CD4-positive, alpha-beta T cell (primary cell): ENCODE results near the gene OR6C3. TPM values are rescaled to one million over a fixed set of nuclear protein-coding genes. Genes with fewer than 3 reads are reported as not detected.
"Not testable (repeated sequence)": the region's sequence is repeated elsewhere in the genome, so short reads cannot be mapped to it uniquely, and the experiment has no call there.

ENCODE experiments used
- ATAC-seq: fragments of 200-7000 bp; cut with Tn5 transposase; one replicate; pipeline ENCODE4 v1.10.0; 2022; ENCODE audit warnings: mild to moderate bottlenecking; ENCODE audit not compliant: poor library complexity
- CTCF ChIA-PET: fragments of 350-600 bp; sonication (Branson Sonifier 250); formaldehyde crosslinking; loops from one replicate; lab custom pipeline; 2021; ENCODE audit warnings: antibody characterized with exemption, inconsistent platforms; lab: Charles Lee
- POLR2A ChIA-PET: fragments of 350-600 bp; sonication (Branson Sonifier 250); formaldehyde crosslinking; loops from one replicate; lab custom pipeline; 2021; ENCODE audit warnings: antibody characterized with exemption, inconsistent platforms; lab: Charles Lee
- DNase-seq, 14 experiments: peaks; one replicate each; pipeline ENCODE4 v3.0.0-alpha.2; 2013 to 2020; ENCODE audit warnings: mixed read lengths in 2 of 14
- H3K27ac ChIP-seq, 2 donors: one replicate each; pipeline versions ENCODE4 v1.5.1 to v1.7.0; 2013; ENCODE audit warnings: low read length in 2 of 2, low read depth in 1 of 2, mild to moderate bottlenecking in 1 of 2
- H3K27me3 ChIP-seq, 2 experiments: 1 replicate in 1 of 2; 2 replicates in 1 of 2; pipeline versions ENCODE4 v1.6.1 to v1.7.0; 2013; ENCODE audit warnings: low read length in 2 of 2, control low read depth in 1 of 2, mild to moderate bottlenecking in 1 of 2, moderate library complexity in 1 of 2; ENCODE audit not compliant: insufficient read depth in 2 of 2, control insufficient read depth in 1 of 2
- H3K36me3 ChIP-seq: one replicate; pipeline ENCODE4 v1.6.1; 2013; ENCODE audit warnings: low read length, control low read depth; ENCODE audit not compliant: insufficient read depth
- H3K4me1 ChIP-seq: one replicate; pipeline ENCODE4 v1.6.1; 2013; ENCODE audit warnings: low read length, control low read depth; ENCODE audit not compliant: insufficient read depth
- H3K4me3 ChIP-seq: one replicate; pipeline ENCODE4 v1.5.1; 2013; ENCODE audit warnings: mild to moderate bottlenecking, low read length, moderate library complexity
- H3K9me3 ChIP-seq, 2 experiments: 1 replicate in 1 of 2; 2 replicates in 1 of 2; pipeline versions ENCODE4 v1.6.1 to v1.7.0; 2013; ENCODE audit warnings: low read length in 2 of 2, mild to moderate bottlenecking in 2 of 2, control low read depth in 1 of 2, moderate library complexity in 1 of 2; ENCODE audit not compliant: control insufficient read depth in 1 of 2, insufficient read depth in 1 of 2
- H3K27ac Mint-ChIP-seq: one replicate; pipeline ENCODE4 v1.8.0; 2020; ENCODE audit warnings: mixed read lengths
- H3K27me3 Mint-ChIP-seq: one replicate; pipeline ENCODE4 v1.8.0; 2021; ENCODE audit warnings: mixed read lengths
- H3K36me3 Mint-ChIP-seq: one replicate; pipeline ENCODE4 v1.8.0; 2021; ENCODE audit warnings: low read depth, mixed read lengths
- H3K4me1 Mint-ChIP-seq: one replicate; pipeline ENCODE4 v1.8.0; 2021; ENCODE audit warnings: low read depth, mixed read lengths
- H3K4me3 Mint-ChIP-seq: one replicate; pipeline ENCODE4 v1.8.0; 2020; ENCODE audit warnings: mild to moderate bottlenecking, mixed read lengths
- H3K9me3 Mint-ChIP-seq: one replicate; pipeline ENCODE4 v1.8.0; 2020; ENCODE audit warnings: mixed read lengths
- intact Hi-C, 2 experiments: fragments of 100-400 bp; cut with DNase I in 1 of 2; cut with micrococcal nuclease in 1 of 2; formaldehyde crosslinking; loops; one replicate each; pipeline versions ENCODE4 v1.15.1 to v1.9.0; 2023 to 2025; cut with DNase I, micrococcal nuclease
- total RNA-seq, 174 experiments: library from RNA in 2 of 174; stranded (reverse) in 2 of 174; gene quantifications; one replicate each; pipeline ENCODE4 v1.2.3 and lab custom pipeline; 2021 to 2026
- TF ChIP-seq, protein P1 (sequence below): fragments of 200-600 bp; IDR thresholded peaks from one replicate; pipeline ENCODE4 v1.8.0; 2022; ENCODE audit warnings: antibody characterized with exemption, mild to moderate bottlenecking

OR6C3 gene
- total RNA-seq, 2 experiments from 2014 or later, result not detected

DNA sequence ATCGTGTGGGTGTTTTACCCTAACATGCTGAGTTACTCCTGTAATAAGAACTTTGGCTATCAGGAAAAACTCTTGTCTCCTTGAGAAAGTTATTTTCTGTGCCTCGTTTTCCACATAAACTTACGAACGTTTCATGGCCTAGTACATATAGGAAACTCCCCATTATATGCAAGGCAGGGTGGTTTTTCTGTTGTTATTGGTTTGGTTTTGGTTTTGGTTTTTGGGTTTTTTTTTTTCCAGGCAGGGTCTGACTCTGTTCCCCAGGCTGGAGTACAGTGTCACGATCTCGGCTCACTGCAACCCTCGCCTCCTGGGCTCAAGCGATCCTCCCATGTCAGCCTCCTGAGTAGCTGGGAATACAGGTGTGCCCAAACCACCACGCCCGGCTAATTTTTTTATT, 5.5 kb downstream of the OR6C3 start:
- H3K4me1 Mint-ChIP-seq, result no peaks in the 10 kb centered on the region
- intact Hi-C loops, result no loop called here
- DNase-seq (no peak), ATAC-seq (no peak)
- ChIA-PET CTCF (no interaction called here), POLR2A (no interaction called here)
- H3K4me1 ChIP-seq, result no peaks in the 10 kb centered on the region
- peaks cover 0 to 22% of the 10 kb centered on the region in 2 experiments for H3K27me3 ChIP-seq
- H3K9me3 ChIP-seq, result no peaks in the 10 kb centered on the region
- H3K4me3 Mint-ChIP-seq, result no peak overlapping the region
- H3K36me3 ChIP-seq, result no peaks in the 10 kb centered on the region
- H3K9me3 Mint-ChIP-seq, result no peaks in the 10 kb centered on the region
- H3K27ac ChIP-seq, result no peak overlapping the region
- H3K36me3 Mint-ChIP-seq, result no peaks in the 10 kb centered on the region
- no peak overlapping the region for H3K4me3 ChIP-seq
- peaks cover 24% of the 10 kb centered on the region for H3K27me3 Mint-ChIP-seq
- H3K27ac Mint-ChIP-seq, result no peak overlapping the region
- TF ChIP-seq, protein P1, sequence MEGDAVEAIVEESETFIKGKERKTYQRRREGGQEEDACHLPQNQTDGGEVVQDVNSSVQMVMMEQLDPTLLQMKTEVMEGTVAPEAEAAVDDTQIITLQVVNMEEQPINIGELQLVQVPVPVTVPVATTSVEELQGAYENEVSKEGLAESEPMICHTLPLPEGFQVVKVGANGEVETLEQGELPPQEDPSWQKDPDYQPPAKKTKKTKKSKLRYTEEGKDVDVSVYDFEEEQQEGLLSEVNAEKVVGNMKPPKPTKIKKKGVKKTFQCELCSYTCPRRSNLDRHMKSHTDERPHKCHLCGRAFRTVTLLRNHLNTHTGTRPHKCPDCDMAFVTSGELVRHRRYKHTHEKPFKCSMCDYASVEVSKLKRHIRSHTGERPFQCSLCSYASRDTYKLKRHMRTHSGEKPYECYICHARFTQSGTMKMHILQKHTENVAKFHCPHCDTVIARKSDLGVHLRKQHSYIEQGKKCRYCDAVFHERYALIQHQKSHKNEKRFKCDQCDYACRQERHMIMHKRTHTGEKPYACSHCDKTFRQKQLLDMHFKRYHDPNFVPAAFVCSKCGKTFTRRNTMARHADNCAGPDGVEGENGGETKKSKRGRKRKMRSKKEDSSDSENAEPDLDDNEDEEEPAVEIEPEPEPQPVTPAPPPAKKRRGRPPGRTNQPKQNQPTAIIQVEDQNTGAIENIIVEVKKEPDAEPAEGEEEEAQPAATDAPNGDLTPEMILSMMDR, result no peak

- H3K4me3 Mint-ChIP-seq, H3K4me1 Mint-ChIP-seq, H3K4me3 ChIP-seq, H3K27me3 ChIP-seq, H3K36me3 ChIP-seq, intact Hi-C loops, H3K27ac ChIP-seq, DNase-seq, H3K27ac Mint-ChIP-seq, H3K9me3 Mint-ChIP-seq, H3K4me1 ChIP-seq, CTCF ChIA-PET, H3K9me3 ChIP-seq, ATAC-seq, H3K36me3 Mint-ChIP-seq: not testable (repeated sequence)
- POLR2A ChIA-PET, result interaction anchor here (0.6 kb wide), 1 partner anchor 117 kb away, joined by 3 read pairs; no protein-coding TSS in a partner anchor
- H3K27me3 Mint-ChIP-seq, result peaks cover 37% of the 10 kb centered on the region
Observed at GRCh38 chr12:55355338-55355737, 24.8 kb downstream of the OR6C3 start.

DNA sequence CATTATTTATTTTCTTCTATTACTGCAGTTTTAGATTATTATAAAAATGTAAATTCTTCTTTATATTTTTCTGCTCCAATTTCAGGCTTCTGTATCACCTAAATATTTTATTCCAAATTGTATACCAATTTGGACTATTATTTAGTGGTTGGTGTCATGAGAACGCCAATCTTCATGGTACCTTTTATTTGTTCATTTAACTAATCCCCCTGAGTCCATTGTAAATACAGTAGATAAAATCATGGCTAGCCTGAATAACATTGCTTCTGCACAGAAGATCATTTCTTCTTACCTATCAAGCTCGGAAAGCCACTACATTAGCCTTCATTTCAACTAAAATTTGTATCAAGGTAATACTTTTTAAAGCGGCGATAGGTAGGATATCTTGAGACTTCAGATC, 32.1 kb downstream of the OR6C3 start, which contains the start of gene OR6C75:
Gene OR6C75 (plus strand): TSS at position 301 of the 400 bp plus-strand sequence. CDS start 2,136 bp downstream, outside the sequence.
- Mint-ChIP-seq H3K27me3 (peaks cover 32% of the 10 kb centered on the region), H3K27ac (no peak within 1 kb of the TSS), H3K4me3 (no peak within 1 kb of the TSS), H3K4me1 (no peaks in the 10 kb centered on the region), H3K9me3 (no peaks in the 10 kb centered on the region), H3K36me3 (no peaks in the 10 kb centered on the region)
- ATAC-seq (no peak), DNase-seq (no peak)
- ChIA-PET POLR2A (interaction anchor here (0.7 kb wide), 1 partner anchor 8 kb away, joined by 3 read pairs; no protein-coding TSS in a partner anchor), CTCF (no interaction called here)
- Histone ChIP-seq H3K4me3 (no peak within 1 kb of the TSS), H3K36me3 (no peaks in the 10 kb centered on the region), H3K27ac (no peak within 1 kb of the TSS), H3K4me1 (no peaks in the 10 kb centered on the region), H3K9me3 (no peaks in the 10 kb centered on the region), H3K27me3 (peaks cover 0 to 9% of the 10 kb centered on the region in 2 experiments)
- TF ChIP-seq, protein P1, result no peak
- intact Hi-C loops, result no loop called here

DNA sequence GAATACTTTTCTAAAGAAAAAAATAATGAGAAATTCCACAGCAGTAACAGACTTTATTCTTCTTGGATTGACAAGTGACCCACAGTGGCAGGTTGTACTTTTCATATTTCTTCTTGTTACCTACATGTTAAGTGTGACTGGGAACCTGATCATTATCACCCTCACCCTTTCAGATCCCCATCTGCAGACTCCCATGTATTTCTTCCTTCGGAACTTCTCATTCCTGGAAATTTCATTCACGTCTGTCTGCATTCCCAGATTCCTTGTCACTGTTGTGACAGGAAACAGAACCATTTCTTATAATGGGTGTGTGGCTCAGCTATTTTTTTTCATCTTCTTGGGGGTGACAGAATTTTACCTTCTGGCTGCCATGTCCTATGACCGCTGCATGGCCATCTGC, 34.5 kb downstream of the OR6C3 start:
- DNase-seq (no peak), ATAC-seq (no peak)

More for the DNA sequence above, 34.5 kb downstream of the OR6C3 start:
- H3K4me3 Mint-ChIP-seq, result no peak overlapping the region
- TF ChIP-seq, protein P1, result no peak
- peaks cover 28% of the 10 kb centered on the region for H3K27me3 Mint-ChIP-seq
- H3K27ac Mint-ChIP-seq, result no peak overlapping the region
- H3K36me3 Mint-ChIP-seq, result no peaks in the 10 kb centered on the region
- H3K36me3 ChIP-seq, result no peaks in the 10 kb centered on the region
- POLR2A ChIA-PET, result no interaction called here
- no peaks in the 10 kb centered on the region for H3K9me3 Mint-ChIP-seq
- intact Hi-C loops, result no loop called here
- CTCF ChIA-PET, result no interaction called here
- H3K4me1 Mint-ChIP-seq, result no peaks in the 10 kb centered on the region
- no peak overlapping the region for H3K27ac ChIP-seq
- H3K4me1 ChIP-seq, result no peaks in the 10 kb centered on the region
- H3K27me3 ChIP-seq, result peaks cover 0 to 9% of the 10 kb centered on the region in 2 experiments
- H3K4me3 ChIP-seq, result no peak overlapping the region
- no peaks in the 10 kb centered on the region for H3K9me3 ChIP-seq
